ENCODE data around the gene EXOC3L1. TPM values are rescaled to one million over a fixed set of nuclear protein-coding genes. Genes with fewer than 3 reads are reported as not detected.

The EXOC3L1 gene
- total and polyA plus RNA-seq, 2 of the 13 experiments (the other 11 are each of a cell fraction or from before 2014, with no cell fraction given), result 0.12 TPM; not detected in 1

DNA sequence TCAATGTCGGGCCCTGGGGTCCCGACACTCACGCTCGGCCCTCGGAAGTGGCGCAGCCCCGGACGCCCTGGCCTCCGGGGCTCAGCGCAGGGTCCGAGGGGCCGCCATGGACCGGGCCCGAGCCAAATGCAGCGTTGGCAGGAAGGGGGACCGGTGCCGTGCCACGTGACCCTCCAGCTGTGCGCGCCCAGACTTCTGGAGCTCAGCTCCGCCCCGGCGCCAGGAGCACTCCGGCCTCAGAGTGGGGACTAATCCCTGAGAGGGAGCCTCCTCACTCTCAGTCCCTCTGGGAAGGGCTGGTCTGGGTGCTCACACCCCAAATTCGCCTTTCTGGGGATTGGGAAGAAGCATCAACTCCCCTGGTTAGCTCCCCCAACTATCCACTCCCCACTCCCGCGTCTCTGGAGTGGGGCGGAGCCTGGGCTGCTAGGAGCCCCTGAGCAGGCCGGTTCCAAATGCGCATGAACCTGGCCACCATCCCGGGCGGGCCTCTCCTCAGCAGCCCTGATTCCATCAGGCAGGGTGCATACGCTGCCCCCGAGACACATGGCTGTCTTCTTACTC lies 39.0 kb downstream of the EXOC3L1 start, which contains the start of gene B3GNT9 (continued):
- TF ChIP-seq, protein P1, sequence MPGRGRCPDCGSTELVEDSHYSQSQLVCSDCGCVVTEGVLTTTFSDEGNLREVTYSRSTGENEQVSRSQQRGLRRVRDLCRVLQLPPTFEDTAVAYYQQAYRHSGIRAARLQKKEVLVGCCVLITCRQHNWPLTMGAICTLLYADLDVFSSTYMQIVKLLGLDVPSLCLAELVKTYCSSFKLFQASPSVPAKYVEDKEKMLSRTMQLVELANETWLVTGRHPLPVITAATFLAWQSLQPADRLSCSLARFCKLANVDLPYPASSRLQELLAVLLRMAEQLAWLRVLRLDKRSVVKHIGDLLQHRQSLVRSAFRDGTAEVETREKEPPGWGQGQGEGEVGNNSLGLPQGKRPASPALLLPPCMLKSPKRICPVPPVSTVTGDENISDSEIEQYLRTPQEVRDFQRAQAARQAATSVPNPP (CRISPR knock-in tag; IDR thresholded peaks at IDR 0.05), result 0 out of 2 replicates have a peak, but pooled peaks have one; percentile 20
- TF ChIP-seq ATF7-NPFF (CRISPR knock-in tag; IDR thresholded peaks at IDR 0.05; ENCODE audit: low read depth) (peak; percentile 66; the same call in 1 of the 2 replicates), ZNF317 (CRISPR knock-in tag; IDR thresholded peaks at IDR 0.05) (no peak), HDAC2 (CRISPR knock-in tag; IDR thresholded peaks at IDR 0.05) (no peak), ZNF121 (CRISPR knock-in tag; IDR thresholded peaks at IDR 0.05) (no peak), GPN1 (CRISPR knock-in tag; IDR thresholded peaks at IDR 0.05; ENCODE audit: borderline replicate concordance) (no peak), MXI1 (IDR thresholded peaks at IDR 0.05; ENCODE audit: borderline replicate concordance, low read depth, low read length) (peak; percentile 26; the same call in 1 of the 3 replicates), ZNF713 (CRISPR knock-in tag; IDR thresholded peaks at IDR 0.05) (0 out of 2 replicates have a peak, but pooled peaks have one; percentile 50), ZBTB42 (CRISPR knock-in tag; IDR thresholded peaks at IDR 0.05) (0 out of 2 replicates have a peak, but pooled peaks have one; percentile 68), FOXA3 (CRISPR knock-in tag; IDR thresholded peaks at IDR 0.05) (no peak), FOXO1 (CRISPR knock-in tag; IDR thresholded peaks at IDR 0.05) (peak; percentile 5; the same call in 1 of the 2 replicates), ZNF776 (CRISPR knock-in tag; IDR thresholded peaks at IDR 0.05) (peak; percentile 71; the same call in 1 of the 2 replicates), HNRNPL (IDR thresholded peaks at IDR 0.05; ENCODE audit: low read depth, low read length) (no peak), ZNF773 (CRISPR knock-in tag; IDR thresholded peaks at IDR 0.05; ENCODE audit: borderline replicate concordance) (no peak), ZNF12 (CRISPR knock-in tag; IDR thresholded peaks at IDR 0.05) (no peak), ZNF138 (CRISPR knock-in tag; IDR thresholded peaks at IDR 0.05; ENCODE audit: low read depth) (peak; percentile 71; the same call in 1 of the 2 replicates)
- TF ChIP-seq, protein P2, sequence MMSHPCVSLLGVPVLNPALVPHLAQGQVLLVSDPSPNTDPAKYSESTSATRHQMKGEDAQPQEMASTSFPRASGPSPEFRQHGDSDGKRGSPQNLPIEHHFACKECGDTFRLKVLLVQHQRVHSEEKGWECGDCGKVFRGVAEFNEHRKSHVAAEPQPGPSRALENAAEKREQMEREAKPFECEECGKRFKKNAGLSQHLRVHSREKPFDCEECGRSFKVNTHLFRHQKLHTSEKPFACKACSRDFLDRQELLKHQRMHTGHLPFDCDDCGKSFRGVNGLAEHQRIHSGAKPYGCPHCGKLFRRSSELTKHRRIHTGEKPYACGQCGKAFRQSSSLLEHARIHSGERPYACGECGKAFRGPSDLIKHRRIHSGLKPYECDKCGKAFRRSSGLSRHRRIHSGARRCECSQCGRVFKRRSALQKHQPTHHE (CRISPR knock-in tag; IDR thresholded peaks at IDR 0.05; ENCODE audit: borderline replicate concordance), result peak; percentile 78
- TF ChIP-seq, protein P3, sequence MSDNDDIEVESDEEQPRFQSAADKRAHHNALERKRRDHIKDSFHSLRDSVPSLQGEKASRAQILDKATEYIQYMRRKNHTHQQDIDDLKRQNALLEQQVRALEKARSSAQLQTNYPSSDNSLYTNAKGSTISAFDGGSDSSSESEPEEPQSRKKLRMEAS (IDR thresholded peaks at IDR 0.05), result peak; percentile 63; the same call in 1 of the 2 replicates
- TF ChIP-seq, protein P4, sequence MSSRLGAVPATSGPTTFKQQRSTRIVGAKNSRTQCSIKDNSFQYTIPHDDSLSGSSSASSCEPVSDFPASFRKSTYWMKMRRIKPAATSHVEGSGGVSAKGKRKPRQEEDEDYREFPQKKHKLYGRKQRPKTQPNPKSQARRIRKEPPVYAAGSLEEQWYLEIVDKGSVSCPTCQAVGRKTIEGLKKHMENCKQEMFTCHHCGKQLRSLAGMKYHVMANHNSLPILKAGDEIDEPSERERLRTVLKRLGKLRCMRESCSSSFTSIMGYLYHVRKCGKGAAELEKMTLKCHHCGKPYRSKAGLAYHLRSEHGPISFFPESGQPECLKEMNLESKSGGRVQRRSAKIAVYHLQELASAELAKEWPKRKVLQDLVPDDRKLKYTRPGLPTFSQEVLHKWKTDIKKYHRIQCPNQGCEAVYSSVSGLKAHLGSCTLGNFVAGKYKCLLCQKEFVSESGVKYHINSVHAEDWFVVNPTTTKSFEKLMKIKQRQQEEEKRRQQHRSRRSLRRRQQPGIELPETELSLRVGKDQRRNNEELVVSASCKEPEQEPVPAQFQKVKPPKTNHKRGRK (CRISPR knock-in tag; IDR thresholded peaks at IDR 0.05), result 0 out of 2 replicates have a peak, but pooled peaks have one; percentile 39
- TF ChIP-seq, protein P5, sequence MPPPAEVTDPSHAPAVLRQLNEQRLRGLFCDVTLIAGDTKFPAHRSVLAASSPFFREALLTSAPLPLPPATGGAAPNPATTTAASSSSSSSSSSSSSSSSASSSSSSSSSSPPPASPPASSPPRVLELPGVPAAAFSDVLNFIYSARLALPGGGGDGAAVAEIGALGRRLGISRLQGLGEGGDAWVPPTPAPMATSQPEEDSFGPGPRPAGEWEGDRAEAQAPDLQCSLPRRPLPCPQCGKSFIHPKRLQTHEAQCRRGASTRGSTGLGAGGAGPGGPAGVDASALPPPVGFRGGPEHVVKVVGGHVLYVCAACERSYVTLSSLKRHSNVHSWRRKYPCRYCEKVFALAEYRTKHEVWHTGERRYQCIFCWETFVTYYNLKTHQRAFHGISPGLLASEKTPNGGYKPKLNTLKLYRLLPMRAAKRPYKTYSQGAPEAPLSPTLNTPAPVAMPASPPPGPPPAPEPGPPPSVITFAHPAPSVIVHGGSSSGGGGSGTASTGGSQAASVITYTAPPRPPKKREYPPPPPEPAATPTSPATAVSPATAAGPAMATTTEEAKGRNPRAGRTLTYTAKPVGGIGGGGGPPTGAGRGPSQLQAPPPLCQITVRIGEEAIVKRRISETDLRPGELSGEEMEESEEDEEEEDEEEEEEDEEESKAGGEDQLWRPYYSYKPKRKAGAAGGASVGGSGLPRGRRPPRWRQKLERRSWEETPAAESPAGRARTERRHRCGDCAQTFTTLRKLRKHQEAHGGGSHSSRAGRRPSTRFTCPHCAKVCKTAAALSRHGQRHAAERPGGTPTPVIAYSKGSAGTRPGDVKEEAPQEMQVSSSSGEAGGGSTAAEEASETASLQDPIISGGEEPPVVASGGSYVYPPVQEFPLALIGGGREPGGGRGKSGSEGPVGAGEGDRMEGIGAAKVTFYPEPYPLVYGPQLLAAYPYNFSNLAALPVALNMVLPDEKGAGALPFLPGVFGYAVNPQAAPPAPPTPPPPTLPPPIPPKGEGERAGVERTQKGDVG (CRISPR knock-in tag; IDR thresholded peaks at IDR 0.05; ENCODE audit: borderline replicate concordance), result peak; percentile 86; the same call in 1 of the 2 replicates
- TF ChIP-seq, protein P6, sequence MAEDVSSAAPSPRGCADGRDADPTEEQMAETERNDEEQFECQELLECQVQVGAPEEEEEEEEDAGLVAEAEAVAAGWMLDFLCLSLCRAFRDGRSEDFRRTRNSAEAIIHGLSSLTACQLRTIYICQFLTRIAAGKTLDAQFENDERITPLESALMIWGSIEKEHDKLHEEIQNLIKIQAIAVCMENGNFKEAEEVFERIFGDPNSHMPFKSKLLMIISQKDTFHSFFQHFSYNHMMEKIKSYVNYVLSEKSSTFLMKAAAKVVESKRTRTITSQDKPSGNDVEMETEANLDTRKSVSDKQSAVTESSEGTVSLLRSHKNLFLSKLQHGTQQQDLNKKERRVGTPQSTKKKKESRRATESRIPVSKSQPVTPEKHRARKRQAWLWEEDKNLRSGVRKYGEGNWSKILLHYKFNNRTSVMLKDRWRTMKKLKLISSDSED (CRISPR knock-in tag; IDR thresholded peaks at IDR 0.05), result no peak

Measured in HepG2 (cell line).